ENCODE data around the gene TMF1.
A peak's percentile ranks its signal among the peaks of the same experiment; 100 is the strongest.

The TMF1 gene

DNA sequence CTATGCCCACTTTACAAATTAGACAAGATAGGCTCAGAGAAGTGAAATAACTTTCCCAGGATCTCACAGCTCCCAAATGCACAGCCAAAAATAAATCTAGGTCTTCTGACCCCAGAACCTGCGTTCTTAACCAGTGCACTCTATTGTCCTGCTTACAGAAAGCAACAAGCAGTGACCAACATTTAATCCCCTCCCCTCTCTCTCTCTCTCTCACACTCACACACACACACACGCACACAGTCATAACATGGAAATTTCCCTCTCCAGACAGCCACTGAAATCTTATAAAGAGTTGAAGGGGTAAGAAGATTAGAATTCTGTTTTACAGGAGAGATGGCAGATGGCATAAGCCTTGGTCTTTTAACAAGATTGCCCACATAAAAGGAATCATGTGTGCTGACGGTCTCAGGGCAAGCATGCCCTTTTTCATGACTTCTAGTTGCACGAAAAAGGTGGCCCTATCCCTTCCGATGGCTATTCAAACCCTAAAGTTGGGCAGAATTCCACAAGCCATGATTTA lies 68.1 kb downstream of the TMF1 start:
- no peak for DNase-seq (ENCODE audit: low read depth)

DNA sequence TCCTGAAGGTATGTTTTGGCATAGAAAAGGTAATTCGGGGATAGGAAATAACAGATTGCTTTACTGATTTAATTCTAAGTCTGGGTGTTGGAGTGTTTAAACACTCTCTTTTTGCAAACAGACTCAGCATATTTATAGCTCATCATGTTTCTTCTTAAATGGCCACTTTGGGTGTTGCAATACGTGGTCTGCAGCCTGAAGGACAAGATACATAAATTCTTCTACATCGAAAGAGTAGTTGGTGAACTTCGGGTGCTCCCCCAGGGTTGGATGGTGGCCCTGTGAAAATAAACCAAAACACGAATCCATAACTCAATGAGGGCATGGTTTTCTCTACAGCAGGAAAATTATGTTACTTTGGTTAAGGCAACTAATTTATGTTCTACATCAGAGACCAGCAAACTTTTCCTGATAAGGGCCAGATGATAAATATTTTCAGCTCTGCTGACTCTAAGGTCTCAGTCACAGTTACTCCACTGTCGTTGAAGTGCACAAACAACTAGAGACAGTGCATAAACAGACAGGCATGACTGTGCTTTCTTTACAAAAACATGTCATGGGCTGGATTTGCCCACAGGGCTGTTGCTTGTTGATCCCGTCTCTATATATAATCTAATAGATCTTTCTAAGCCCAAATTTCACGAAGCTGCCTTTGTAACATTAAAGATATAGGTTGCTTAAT lies 74.5 kb downstream of the TMF1 start:
- DNase-seq (ENCODE audit: low read depth): no peak

GRCh38 chr3:68974711-68975110 lies 77.4 kb downstream of the TMF1 start:
- no peak for DNase-seq (ENCODE audit: low read depth)

DNA sequence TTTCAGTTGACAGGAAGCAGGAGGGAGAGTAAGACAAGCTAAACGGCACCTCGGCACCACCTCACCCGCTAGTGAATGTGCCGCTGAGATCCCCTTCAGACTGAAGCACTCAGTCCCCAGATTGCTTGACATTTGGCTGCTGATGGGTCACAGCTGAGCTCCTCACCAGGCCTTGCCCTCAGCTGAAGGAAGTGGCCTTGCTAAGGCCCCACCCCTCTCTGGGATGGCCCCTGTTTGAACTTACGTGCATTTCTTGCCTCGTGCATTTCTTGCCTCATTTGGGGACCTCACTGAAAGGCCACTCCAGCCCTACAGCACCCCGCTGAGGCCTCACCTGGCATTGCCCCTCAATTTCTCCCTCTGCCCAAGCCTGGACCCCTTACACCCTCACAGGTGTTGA lies 78.5 kb downstream of the TMF1 start:
- peak; percentile 10 for DNase-seq (ENCODE audit: low read depth)

DNA sequence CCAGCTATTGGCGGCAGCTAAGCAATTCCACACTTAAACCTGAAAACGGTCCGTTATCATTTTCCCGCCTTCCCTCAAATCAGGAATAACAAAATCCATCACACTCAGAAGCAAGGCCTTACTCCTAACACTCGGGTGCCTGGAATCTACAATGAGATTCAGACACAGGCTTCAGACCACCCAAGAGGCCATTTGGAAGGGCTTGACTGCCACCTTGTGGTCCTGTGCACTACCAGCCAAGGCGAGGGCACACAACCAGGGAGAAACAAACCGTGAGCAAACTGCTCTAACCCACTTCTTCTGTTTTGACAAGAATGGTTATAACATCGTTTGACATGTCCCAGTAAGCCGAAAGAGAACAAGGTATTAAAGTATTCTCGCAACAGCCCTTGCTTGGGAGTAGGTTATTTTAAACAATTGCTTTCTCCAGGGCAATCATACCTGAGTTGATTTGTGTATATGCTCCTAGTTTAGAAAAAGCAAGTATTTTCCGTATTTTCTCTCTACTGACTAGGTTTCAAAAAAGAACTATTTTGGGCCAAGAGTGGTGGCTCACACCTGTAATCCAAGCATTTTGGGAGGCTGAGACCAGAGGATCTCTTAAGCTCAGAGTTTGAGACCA lies 79.7 kb downstream of the TMF1 start:
- peak; percentile 62 for DNase-seq (ENCODE audit: low read depth)

Measured in EH (cell line).